Activated T-cell treated with anti-CD3 and anti-CD28 coated beads, Interleukin-2, amount 50 U/mL, for 48 hours (primary cell): Measurements from ENCODE around the gene PTRHD1.
"Not testable (repeated sequence)": the region's sequence is repeated elsewhere in the genome, so short reads cannot be mapped to it uniquely, and the experiment has no call there.

Experiments
- DNase-seq, 2 experiments: peaks; one replicate each; pipeline ENCODE4 v3.0.0-alpha.2; 2020

PTRHD1 gene, protein sequence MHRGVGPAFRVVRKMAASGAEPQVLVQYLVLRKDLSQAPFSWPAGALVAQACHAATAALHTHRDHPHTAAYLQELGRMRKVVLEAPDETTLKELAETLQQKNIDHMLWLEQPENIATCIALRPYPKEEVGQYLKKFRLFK

DNA sequence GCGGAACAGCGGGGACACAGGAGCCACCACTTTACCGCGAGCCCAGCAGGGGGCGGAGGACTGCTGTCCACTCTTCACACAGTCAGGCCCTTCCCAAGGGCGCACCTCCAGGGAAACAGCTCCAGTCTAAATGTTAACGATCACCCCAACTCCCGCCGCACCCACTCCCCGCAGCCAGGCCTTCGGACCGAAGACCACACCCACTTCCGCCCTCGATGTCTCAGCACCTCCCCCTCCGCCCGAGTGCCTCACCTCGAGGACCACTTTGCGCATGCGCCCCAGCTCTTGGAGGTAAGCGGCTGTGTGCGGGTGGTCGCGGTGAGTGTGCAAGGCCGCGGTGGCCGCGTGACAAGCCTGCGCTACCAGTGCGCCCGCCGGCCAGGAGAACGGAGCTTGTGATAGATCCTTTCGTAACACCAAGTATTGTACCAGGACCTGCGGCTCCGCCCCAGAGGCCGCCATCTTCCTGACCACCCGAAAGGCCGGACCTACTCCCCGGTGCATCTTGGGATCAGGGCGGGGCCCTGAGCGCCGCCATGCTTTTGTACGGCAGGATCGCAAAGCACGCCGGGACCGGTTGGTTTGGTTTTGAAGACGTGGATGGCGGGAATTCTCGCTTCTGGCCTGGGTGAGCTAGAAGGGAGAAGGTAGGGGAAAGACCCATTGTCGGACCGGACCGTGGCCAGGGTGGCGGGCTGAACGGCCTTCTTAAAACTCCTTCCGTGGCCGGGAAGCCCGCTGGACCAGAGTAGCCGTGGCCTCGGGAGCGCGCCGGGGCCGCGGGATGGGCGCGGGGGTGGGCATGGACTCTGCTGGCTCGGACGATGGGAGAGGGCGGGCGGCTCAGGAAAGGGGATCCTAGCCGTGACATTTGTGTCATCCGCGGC is at the start of gene PTRHD1, which contains the start of gene CENPO:
TSS of gene PTRHD1 (minus strand) at position 518 of the 887 bp plus-strand sequence. CDS start at position 504, 14 bp downstream.
TSS of gene CENPO (plus strand) at position 552 of the 887 bp plus-strand sequence. CDS start 495 bp downstream, outside the sequence.
- DNase-seq, result peak; percentile 95 to 96

- no peak for DNase-seq
Measured at GRCh38 chr2:24842081-24843050, 49.2 kb upstream of the PTRHD1 start.

GRCh38 chr2:24840962-24841945 is 48.1 kb upstream of the PTRHD1 start:
- DNase-seq, result no peak

GRCh38 chr2:24840164-24840869 is 47.1 kb upstream of the PTRHD1 start:
- no peak for DNase-seq

- DNase-seq, result no peak
Measured at GRCh38 chr2:24839729-24840128, 46.5 kb upstream of the PTRHD1 start.

DNA sequence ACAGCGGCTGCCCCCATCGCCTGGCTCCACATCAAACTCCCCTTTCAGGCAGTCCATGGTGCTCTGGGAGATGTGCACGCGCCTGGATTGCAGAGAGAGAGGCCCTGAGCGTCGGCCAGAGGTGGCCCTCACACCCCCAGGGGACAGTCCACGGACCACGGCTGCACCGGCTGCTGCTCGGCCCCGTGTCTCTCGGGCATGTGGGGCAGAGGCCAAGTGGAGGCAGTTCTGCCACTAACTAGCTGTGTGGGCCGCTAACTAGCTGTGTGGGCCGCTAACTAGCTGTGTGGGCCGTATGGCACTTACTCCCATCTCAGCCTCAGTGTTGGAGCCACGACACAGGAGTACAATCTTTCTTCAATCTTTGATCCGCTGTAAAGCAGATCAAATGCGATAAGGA is 45.4 kb upstream of the PTRHD1 start:
- no peak for DNase-seq

- no peak for DNase-seq
Measured at GRCh38 chr2:24837996-24838513, 44.9 kb upstream of the PTRHD1 start.

- DNase-seq, result no peak
Measured at GRCh38 chr2:24836706-24837105, 43.5 kb upstream of the PTRHD1 start.

- DNase-seq, result no peak
Measured at GRCh38 chr2:24836206-24836605, 43.0 kb upstream of the PTRHD1 start.

DNA sequence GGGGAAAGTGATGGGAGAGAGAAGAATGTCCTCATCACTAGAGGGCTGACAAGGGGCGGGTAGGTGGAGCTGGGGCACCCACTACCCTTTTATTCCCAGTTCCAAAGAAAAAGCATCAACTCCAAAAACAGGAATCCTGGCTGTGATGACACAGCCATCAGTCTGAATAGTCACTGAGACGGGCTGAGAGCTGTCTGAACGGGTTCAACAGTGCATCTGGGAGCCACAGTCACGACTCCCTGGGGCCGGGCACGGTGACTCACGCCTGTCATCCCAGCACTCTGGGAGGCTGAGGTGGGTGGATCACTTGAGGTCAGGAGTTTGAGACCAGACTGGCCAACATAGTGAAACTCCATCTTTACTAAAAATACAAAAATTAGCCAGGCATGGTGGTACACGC is 42.2 kb upstream of the PTRHD1 start:
- DNase-seq, result not testable (repeated sequence)

DNA sequence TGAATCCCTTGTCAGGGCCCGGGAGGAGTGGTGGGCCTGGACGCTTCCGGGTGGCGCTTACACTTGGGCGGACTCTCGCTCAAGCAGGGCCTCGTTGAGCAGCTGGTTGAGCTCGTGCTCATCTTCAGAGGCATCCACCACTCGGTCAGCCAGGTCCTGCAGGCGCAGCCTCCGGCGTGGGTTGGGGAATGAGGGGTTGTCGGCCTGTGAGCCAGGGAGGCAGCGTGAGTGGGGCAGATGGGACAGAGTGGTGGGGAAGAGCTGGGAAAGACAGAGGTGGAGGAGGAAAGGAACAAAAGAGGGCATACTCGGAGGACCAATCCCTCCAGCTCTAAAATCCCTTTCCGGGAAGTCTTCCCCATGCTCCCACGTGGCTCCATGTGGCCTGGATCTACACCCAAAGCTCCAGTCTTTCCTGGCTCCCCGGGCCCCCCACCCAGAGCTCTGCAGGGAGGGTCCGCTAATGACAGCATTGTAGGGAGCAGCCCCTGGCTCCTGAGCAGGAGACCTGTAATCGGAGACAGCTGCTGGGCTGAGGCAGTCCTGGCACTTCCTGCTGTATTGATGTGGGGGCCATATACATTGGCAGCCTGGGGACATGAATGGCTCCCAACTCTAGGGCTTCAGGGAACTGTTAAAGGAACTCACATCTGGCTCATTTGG is 41.7 kb upstream of the PTRHD1 start:
- no peak for DNase-seq

DNA sequence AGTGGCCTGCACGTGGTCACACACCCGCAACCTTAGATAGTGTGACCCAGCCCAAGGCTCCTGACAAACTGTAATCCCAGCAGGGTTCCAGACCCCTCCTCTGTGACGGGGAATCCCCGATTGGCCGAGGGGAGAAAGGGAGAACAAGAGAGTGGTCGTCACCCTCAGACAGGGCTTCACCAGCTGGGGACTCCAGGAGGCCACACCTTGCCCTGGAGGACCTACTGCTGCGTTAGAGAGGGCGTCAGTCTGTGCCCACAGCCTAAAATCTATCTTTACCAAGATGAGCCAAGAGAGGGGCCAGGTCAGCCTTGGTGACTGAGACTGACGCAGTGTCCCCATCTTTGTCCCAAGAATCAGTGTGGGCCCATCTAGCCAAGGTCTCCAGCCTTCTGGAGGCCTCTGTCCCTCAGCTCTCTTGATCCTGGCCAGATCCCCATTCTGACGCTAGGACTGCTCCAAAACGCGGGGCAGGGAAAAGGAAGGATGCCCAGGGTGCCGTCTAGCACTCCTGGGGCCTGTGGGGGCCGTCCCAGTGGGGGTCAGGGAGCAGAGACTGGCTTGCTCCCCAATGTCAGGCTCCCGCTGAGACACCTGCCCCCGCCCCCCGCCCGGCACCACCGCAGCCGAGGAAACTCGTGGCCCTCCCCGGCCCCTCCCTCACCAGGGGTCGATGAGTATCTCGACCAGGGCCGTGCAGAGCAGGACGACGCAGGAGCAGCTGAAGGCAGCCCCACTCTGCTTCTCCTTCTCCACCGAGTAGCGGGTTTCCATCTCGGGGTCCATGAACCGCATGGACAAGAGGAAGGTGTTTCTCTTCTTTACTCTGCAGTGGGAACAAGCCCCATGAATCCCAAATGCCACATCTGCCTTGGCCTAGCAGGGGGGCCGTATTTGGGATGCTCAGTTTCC is 40.9 kb upstream of the PTRHD1 start:
- DNase-seq, result no peak

DNA sequence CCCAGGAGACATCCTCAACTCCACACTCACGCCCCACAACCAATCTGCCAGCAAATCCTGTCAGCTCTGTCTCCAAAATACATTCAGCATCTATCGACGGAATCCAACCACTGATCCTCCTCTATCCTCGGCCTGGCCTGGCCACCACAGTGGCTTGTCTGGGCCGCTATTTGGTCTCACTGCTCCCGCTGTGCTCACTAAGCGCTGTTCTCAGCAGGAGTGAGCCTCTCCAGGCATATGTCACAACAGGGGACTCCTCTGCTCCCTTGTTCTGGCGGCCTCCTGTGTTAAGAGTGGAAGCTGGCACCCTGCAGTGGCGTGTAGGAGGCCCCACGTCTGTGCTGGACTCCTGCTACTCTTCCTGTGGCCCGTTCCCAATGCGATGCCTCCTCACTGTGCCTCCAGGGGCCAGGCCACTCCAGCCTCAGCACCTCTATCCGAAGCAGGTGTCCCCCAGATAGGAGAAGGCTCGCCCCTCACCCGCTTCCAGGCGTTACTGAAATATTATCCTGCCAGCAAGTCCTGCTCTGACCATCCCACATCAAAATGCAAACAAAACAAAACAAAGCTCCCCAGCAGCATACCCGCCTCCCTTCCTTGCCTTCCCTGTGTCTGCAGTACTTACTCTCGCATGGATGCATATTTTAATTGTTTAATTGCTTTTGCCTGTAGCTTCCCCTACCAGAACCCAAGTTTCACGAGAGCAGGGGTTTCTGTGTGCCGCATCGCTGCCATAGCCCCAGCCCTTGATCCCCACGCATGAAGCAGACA is 39.9 kb upstream of the PTRHD1 start:
- no peak for DNase-seq

DNA sequence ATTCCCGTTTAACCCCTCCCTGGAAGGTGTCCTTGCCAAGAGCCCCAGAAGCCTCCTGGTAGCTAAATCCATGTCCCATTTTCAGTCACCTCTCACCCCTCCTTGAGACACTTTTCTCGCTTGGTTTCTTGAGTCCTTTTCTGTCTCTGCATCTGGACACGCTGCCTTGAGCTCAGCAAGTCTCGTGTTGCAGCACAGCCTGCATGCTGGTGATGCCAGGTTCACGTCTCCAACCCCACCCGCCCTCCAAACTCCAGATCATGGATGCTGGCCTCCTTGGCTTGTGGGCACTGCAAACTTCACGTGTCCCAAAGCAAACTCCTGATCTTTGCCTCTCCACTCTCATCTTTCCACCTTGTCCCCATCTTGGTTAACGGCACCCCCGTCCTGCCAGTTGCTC is 39.3 kb upstream of the PTRHD1 start:
- DNase-seq, result no peak

DNA sequence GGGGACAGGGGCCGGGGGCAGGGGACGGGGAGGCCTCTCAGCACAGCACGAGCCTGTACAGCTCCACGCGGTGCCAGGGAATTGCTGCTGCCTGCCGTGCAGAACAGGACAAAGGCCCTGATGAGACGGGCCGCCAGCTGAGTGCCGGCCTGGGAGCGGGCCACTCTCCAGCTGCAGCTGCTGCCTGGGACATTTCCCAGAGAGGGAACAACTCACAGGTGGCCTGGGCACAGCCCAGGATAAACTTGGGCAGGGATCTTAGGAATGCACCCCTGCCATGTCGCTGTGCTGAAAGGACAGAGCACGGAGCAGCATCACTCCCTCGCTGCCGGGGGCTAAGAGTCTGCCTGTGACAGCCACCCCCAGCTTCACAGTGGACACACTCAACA is 38.9 kb upstream of the PTRHD1 start:
- no peak for DNase-seq

DNA sequence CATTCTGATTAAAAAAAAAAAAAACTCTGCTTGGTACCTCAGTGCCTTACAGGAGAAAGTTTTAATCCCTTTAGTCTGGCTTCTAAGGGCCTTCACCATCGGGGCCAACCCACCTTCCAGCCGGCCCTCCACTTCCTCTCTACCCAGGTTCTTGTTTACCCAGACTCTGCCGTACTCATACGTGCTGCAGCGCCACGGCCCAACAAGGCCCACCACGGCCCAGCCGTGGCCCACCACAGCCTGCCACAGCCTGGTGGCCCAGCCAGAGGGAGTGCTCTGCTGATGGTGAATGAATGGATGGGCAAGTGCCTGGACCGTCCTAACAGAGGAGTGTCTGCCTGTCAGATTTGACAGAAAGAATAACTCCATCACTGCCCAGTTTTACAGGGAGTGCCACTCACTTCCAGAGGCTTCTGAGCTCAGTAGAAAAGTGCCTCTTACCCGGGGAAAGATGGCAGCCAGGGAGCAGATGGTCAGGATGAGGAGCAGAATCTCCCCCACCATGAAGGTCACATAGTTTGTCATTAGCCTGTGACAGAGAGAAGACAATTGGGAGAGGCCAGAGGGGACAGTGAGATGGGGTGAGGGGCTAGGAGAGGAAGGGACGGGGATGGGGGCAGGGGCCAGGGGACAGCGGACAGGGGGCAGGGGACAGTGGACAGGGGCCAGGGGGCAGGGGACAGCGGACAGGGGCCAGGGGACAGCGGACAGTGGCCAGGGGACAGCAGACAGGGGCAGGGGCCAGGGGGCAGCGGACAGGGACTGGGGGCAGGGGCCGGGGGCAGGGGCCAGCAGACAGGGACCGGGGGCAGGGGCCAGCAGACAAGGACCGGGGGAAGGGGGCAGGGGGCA is 38.3 kb upstream of the PTRHD1 start:
- DNase-seq, result no peak

DNA sequence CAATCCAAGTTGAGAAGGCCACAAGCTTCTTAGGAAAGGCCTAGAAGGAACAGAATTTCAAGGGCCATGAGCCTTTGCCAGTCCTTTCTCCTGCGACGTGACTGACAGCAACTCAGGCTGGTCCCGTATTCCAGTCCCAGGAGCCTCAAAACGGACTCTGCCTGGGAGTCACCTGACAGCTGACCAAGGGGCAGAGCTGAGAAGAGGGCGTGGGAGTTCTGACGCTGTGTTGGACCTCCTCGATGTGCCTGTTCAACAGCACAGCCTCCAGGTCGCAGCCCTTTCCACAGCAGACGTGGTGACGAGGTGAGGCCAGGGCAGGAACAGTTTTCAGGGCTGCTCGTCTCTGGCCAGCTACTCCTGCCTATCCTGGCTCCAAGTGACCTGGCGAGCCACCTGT is 37.6 kb upstream of the PTRHD1 start:
- DNase-seq, result no peak
